ENCODE measurements around the gene MKNK1.

Gene MKNK1

GRCh38 chr1:46618754-46619415 is 14.8 kb upstream of the MKNK1 start:
- FAIRE-seq = no peak

GRCh38 chr1:46617833-46618232 is 13.8 kb upstream of the MKNK1 start:
- FAIRE-seq = no peak

GRCh38 chr1:46617108-46617800 is 13.2 kb upstream of the MKNK1 start:
- no peak for FAIRE-seq

- FAIRE-seq = no peak
These were observed 12.4 kb upstream of the MKNK1 start, which contains the start of gene MOB3C for GRCh38 chr1:46616277-46617107. MOB3C (minus strand) TSS chr1:46616811; CDS start chr1:46613321, 3,490 bp downstream.

GRCh38 chr1:46615735-46616134 is 11.7 kb upstream of the MKNK1 start:
- no peak for FAIRE-seq

- FAIRE-seq = no peak
These were observed 11.0 kb upstream of the MKNK1 start for GRCh38 chr1:46615088-46615487.

- no peak for FAIRE-seq
These were observed 10.5 kb upstream of the MKNK1 start for GRCh38 chr1:46614604-46614984.

GRCh38 chr1:46613661-46614603 is 9.9 kb upstream of the MKNK1 start:
- no peak for FAIRE-seq

- no peak for FAIRE-seq
These were observed 9.0 kb upstream of the MKNK1 start for GRCh38 chr1:46612937-46613660.

- FAIRE-seq = no peak
These were observed 7.7 kb upstream of the MKNK1 start for GRCh38 chr1:46611691-46612221.

- no peak for FAIRE-seq
These were observed 3.5 kb upstream of the MKNK1 start for GRCh38 chr1:46607345-46608130.

- no peak for FAIRE-seq
These were observed 2.3 kb upstream of the MKNK1 start for GRCh38 chr1:46606255-46606965.

GRCh38 chr1:46605232-46605631 is 1.2 kb upstream of the MKNK1 start:
- FAIRE-seq = no peak

GRCh38 chr1:46603481-46603857 is 599 bp downstream of the MKNK1 start:
- FAIRE-seq = no peak

GRCh38 chr1:46601257-46602007 is 2.6 kb downstream of the MKNK1 start:
- no peak for FAIRE-seq

GRCh38 chr1:46599059-46599970 is 4.8 kb downstream of the MKNK1 start:
- no peak for FAIRE-seq

- FAIRE-seq = no peak
These were observed 7.2 kb downstream of the MKNK1 start for GRCh38 chr1:46596846-46597245.

GRCh38 chr1:46596036-46596435 is 8.0 kb downstream of the MKNK1 start:
- no peak for FAIRE-seq
